HCT116 (cell line): ENCODE data around the gene ITPKB.

Experiments
- CTCF ChIP-seq, 3 experiments: fragments of 200-600 bp in 1 of 3; sonication (generic) in 1 of 3; IDR thresholded peaks in 2 of 3; conservative IDR thresholded peaks in 1 of 3; 2 replicates each; pipeline ENCODE4 v1.5.1; 2012 to 2017; ENCODE audit warnings: low read depth in 2 of 3, low read length in 2 of 3, antibody characterized with exemption in 1 of 3, borderline replicate concordance in 1 of 3, control low read depth in 1 of 3, mild to moderate bottlenecking in 1 of 3, mixed read lengths in 1 of 3, mixed run types in 1 of 3, moderate library complexity in 1 of 3; ENCODE audit not compliant: insufficient read depth in 1 of 3
- EZH2 ChIP-seq: fragments of 200-600 bp; sonication (generic); IDR thresholded peaks from 2 replicates; pipeline ENCODE4 v1.6.1; 2017; ENCODE audit warnings: antibody characterized with exemption, mixed run types
- JUND ChIP-seq: IDR thresholded peaks from 2 replicates; pipeline ENCODE4 v1.6.1; 2012
- POLR2A ChIP-seq: IDR thresholded peaks from 2 replicates; pipeline ENCODE4 v1.7.0; 2011; ENCODE audit warnings: borderline replicate concordance; ENCODE audit not compliant: insufficient read depth, insufficient read length; ENCODE audit errors: extremely low read depth
- TCF7L2 ChIP-seq: IDR thresholded peaks from 2 replicates; pipeline ENCODE4 v1.7.0; 2011; ENCODE audit warnings: borderline replicate concordance, inconsistent platforms; ENCODE audit not compliant: insufficient read depth, insufficient read length; ENCODE audit errors: extremely low read depth
- YY1 ChIP-seq: IDR thresholded peaks from 2 replicates; pipeline ENCODE4 v1.6.1; 2011; ENCODE audit warnings: low read length, low read depth, moderate library complexity, mild to moderate bottlenecking; ENCODE audit not compliant: insufficient replicate concordance; ENCODE audit errors: extremely low read depth

- TF ChIP-seq CTCF (IDR thresholded peaks at IDR 0.05 in 2 of 3, conservative IDR thresholded peaks at IDR 0.05 in 1 of 3; ENCODE audit: borderline replicate concordance in 1 of 3, insufficient read depth in 1 of 3, low read depth in 2 of 3, low read length in 2 of 3) = no peak
- TF ChIP-seq JUND = no peak
- TF ChIP-seq TCF7L2 = no peak
- TF ChIP-seq YY1 = no peak
- no peak for TF ChIP-seq POLR2A
- TF ChIP-seq EZH2 = no peak
Observed at GRCh38 chr1:226635456-226635941, 103.6 kb downstream of the ITPKB start.
